Lower leg skin (tissue), 4 donors: ENCODE data around the gene ARID1B. TPM values are rescaled to one million over a fixed set of nuclear protein-coding genes. Genes with fewer than 3 reads are reported as not detected.

ENCODE experiments used
- DNase-seq, 2 donors: peaks; one replicate each; pipeline ENCODE4 v3.0.0-alpha.2; 2019; ENCODE audit warnings: low spot score in 2 of 2
- H3K4me3 ChIP-seq: fragments of 200-600 bp; sonication (generic); 2 replicates; pipeline ENCODE4 v1.5.1; 2017; ENCODE audit warnings: mild to moderate bottlenecking, low read depth; ENCODE audit not compliant: poor library complexity, severe bottlenecking
- CTCF ChIP-seq, 3 donors: fragments of 450-650 bp; IDR thresholded peaks; one replicate each; pipeline ENCODE4 v1.5.1; 2016; ENCODE audit warnings: antibody characterized with exemption in 3 of 3, mild to moderate bottlenecking in 3 of 3, moderate library complexity in 2 of 3
- POLR2A ChIP-seq, 2 donors: fragments of 450-650 bp; IDR thresholded peaks; one replicate each; pipeline ENCODE4 v1.6.1; 2016 to 2017; ENCODE audit warnings: antibody characterized with exemption in 2 of 2, mild to moderate bottlenecking in 1 of 2, moderate library complexity in 1 of 2
- WGBS, 2 donors: methylation state at CpG; one replicate each; pipeline ENCODE4 v1.1.5; 2018; 5-methylcytosine and 5-hydroxymethylcytosine counted together
- intact Hi-C: fragments of 100-400 bp; cut with DNase I; formaldehyde crosslinking; loops from one replicate; pipeline ENCODE4 v1.15.0; 2023; ENCODE audit warnings: low total_unique reads
- total RNA-seq, 4 donors: library from RNA; depleted of rRNA; stranded (reverse); fragments of >200 nt; gene quantifications; one replicate each; pipeline ENCODE4 v1.1.0, GENCODE V29; 2016

The ARID1B gene
- total RNA-seq, 4 donors from 2014 or later, result 87.3 to 132 (median 102) TPM

DNA sequence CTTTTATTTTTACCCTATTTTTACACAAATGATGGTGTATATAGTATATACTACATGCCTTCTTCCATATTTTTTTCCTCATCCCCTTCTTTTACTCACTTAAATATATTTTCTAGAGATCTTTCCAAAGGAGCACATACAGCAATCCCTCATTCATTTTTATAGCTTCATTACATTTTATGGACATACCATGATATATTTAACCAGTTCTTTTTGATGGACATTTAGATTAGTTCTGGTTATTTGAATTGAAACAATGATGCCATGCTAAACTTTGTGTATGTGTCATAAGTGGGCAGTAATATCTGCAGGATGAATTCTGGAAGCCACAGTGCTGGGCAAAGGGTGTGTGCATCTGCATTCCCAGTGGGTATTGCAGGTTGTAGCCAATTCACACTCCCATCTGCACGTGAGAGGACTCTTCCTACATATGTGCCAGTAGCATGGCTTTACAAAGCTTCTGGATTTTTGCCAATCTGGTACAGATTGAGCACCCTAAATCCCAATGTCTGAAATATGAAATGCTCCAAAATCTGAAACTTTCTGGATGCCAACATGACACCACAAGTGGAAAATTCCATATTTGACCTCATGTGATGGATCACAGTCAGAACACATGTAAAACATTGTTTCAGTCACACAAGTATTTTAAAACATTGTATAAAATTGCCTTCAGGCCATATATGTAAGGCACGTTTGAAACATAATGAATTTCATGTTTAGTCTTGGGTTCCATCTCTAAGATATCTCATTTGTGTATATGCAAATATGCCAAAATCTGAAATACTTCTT is 127.2 kb downstream of the ARID1B start:
- H3K4me3 ChIP-seq, result no peak overlapping the region
- intact Hi-C loops, result no loop called here
- 20 to 29% methylated on average over 2 of the region's 2 CpGs for WGBS, 2 donors
- no peak for TF ChIP-seq POLR2A (IDR thresholded peaks at IDR 0.05)
- TF ChIP-seq CTCF (IDR thresholded peaks at IDR 0.05), result no peak
- DNase-seq, result no peak

- no peak for TF ChIP-seq CTCF (IDR thresholded peaks at IDR 0.05)
- TF ChIP-seq POLR2A (IDR thresholded peaks at IDR 0.05), result no peak
- H3K4me3 ChIP-seq, result no peak overlapping the region
- WGBS, 2 donors, result 91 to 100% methylated on average over 1 of the region's 1 CpG
- no peak for DNase-seq
- intact Hi-C loops, result no loop called here
These were observed 128.6 kb downstream of the ARID1B start for GRCh38 chr6:156905801-156906200.

- DNase-seq, result no peak
- no peak for TF ChIP-seq CTCF (IDR thresholded peaks at IDR 0.05)
- no peak for TF ChIP-seq POLR2A (IDR thresholded peaks at IDR 0.05)
- WGBS, 2 donors, result 98% methylated on average over 7 of the region's 7 CpGs
- intact Hi-C loops, result no loop called here
- no peak overlapping the region for H3K4me3 ChIP-seq
These were observed 129.3 kb downstream of the ARID1B start for GRCh38 chr6:156906451-156906850.

GRCh38 chr6:156909212-156910010 is 132.2 kb downstream of the ARID1B start:
- intact Hi-C loops, result no loop called here
- 92 to 93% methylated on average over 10 of the region's 10 CpGs for WGBS, 2 donors
- TF ChIP-seq POLR2A (IDR thresholded peaks at IDR 0.05), result no peak
- no peak for TF ChIP-seq CTCF (IDR thresholded peaks at IDR 0.05)
- DNase-seq, result no peak
- no peak overlapping the region for H3K4me3 ChIP-seq

DNA sequence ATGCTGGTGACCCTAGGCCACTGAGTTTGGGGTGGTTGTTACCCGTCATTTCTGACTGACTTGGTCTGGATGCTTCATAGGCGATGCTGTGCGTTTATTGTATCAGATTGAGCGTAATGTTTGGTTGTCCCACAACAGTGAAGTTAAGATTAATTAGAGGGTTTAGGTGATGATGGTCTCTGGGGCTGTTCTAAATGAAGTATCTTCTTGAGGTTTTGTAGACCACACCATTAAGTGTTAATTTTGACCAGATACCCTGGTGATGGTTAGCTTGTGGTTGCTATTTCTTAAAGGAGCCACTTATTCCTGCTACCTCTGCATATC is 132.8 kb downstream of the ARID1B start:
- no peak overlapping the region for H3K4me3 ChIP-seq
- WGBS, 2 donors, result 94 to 95% methylated on average over 4 of the region's 4 CpGs
- intact Hi-C loops, result no loop called here
- no peak for DNase-seq
- TF ChIP-seq POLR2A (IDR thresholded peaks at IDR 0.05), result no peak
- no peak for TF ChIP-seq CTCF (IDR thresholded peaks at IDR 0.05)
